Measurements from ENCODE around the gene LIPC. TPM values are rescaled to one million over a fixed set of nuclear protein-coding genes. Genes with fewer than 3 reads are reported as not detected.
A peak's percentile ranks its signal among the peaks of the same experiment; 100 is the strongest.

LIPC gene
- total and polyA plus RNA-seq, 9 of the 15 experiments (the other 6 are each of a cell fraction or from before 2014, with no cell fraction given), result 0.07 to 0.41 (median 0.11) TPM; not detected in 2

DNA sequence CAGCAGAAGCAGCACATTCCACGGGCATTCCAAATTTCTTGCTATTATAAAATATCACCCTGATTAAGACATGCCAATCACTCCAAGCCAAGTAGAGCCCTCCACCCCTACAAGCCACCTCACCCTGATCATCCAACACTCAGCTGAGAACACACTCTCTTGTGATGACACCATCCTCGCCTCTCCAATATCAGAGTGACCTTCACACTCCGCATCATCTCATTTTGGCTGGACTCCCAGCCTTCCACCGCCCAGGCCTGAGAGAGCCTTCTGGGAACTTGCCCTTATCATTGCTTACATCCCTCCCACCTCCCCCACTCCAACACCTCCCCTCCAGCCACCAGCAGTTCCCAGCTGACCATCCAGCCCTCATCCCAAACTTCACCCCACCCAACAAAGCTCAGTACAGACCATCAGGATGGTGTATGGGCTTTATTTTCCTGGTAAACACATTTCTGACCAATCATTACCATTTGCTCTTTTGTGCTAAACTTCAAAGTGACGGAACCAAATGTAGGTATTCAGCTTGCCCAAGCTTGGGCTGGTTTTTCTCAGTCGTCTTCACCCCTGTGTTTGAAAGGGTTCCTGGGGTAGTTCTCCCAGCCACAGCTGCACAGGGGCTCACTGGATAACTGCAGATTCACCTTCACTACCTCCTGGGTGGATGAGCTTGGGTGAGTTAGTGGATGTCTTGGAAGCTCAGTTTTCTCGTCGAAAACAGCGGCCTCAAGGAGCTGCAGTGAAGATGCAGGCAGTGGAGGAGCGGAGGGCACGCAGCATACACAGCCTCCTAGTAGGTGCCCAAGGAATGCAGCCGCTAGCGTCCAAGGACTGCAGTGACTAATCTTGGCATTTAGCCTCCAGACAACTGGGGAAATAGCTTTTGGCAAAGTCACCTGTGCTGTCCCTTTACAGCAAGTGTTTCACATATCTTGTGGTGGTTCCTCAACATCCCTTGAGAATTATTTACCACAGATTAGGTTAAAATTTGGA lies 115.1 kb downstream of the LIPC start (continued):
- TF ChIP-seq, protein P1, sequence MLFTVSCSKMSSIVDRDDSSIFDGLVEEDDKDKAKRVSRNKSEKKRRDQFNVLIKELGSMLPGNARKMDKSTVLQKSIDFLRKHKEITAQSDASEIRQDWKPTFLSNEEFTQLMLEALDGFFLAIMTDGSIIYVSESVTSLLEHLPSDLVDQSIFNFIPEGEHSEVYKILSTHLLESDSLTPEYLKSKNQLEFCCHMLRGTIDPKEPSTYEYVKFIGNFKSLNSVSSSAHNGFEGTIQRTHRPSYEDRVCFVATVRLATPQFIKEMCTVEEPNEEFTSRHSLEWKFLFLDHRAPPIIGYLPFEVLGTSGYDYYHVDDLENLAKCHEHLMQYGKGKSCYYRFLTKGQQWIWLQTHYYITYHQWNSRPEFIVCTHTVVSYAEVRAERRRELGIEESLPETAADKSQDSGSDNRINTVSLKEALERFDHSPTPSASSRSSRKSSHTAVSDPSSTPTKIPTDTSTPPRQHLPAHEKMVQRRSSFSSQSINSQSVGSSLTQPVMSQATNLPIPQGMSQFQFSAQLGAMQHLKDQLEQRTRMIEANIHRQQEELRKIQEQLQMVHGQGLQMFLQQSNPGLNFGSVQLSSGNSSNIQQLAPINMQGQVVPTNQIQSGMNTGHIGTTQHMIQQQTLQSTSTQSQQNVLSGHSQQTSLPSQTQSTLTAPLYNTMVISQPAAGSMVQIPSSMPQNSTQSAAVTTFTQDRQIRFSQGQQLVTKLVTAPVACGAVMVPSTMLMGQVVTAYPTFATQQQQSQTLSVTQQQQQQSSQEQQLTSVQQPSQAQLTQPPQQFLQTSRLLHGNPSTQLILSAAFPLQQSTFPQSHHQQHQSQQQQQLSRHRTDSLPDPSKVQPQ (CRISPR knock-in tag; IDR thresholded peaks at IDR 0.05; ENCODE audit: borderline replicate concordance), result no peak
- no peak for TF ChIP-seq SPI1 (IDR thresholded peaks at IDR 0.05; ENCODE audit: borderline replicate concordance, low read depth, low read length)
- TF ChIP-seq CBX5 (IDR thresholded peaks at IDR 0.05; ENCODE audit: borderline replicate concordance, low read depth), result no peak
- no peak for TF ChIP-seq XRCC3 (IDR thresholded peaks at IDR 0.05)
- peak; percentile 87 for TF ChIP-seq SMARCE1 (IDR thresholded peaks at IDR 0.05)
- no peak for TF ChIP-seq ZNF239 (CRISPR knock-in tag; IDR thresholded peaks at IDR 0.05)
- TF ChIP-seq, protein P2, sequence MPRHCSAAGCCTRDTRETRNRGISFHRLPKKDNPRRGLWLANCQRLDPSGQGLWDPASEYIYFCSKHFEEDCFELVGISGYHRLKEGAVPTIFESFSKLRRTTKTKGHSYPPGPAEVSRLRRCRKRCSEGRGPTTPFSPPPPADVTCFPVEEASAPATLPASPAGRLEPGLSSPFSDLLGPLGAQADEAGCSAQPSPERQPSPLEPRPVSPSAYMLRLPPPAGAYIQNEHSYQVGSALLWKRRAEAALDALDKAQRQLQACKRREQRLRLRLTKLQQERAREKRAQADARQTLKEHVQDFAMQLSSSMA (CRISPR knock-in tag; IDR thresholded peaks at IDR 0.05), result no peak
- TF ChIP-seq HNRNPL (IDR thresholded peaks at IDR 0.05; ENCODE audit: low read depth, low read length), result no peak
- no peak for TF ChIP-seq CBFB (CRISPR knock-in tag; IDR thresholded peaks at IDR 0.05)
- TF ChIP-seq ZNF431 (CRISPR knock-in tag; IDR thresholded peaks at IDR 0.05), result no peak
- peak; percentile 63 to 96; a peak in 2 of 4 replicates for TF ChIP-seq RCOR1 (IDR thresholded peaks at IDR 0.05; ENCODE audit: borderline replicate concordance in 1 of 2, low read depth in 2 of 2, low read length in 2 of 2)
- TF ChIP-seq RAD51 (IDR thresholded peaks at IDR 0.05; ENCODE audit: borderline replicate concordance, low read depth), result no peak
- TF ChIP-seq ZKSCAN3 (CRISPR knock-in tag; IDR thresholded peaks at IDR 0.05), result no peak
- TF ChIP-seq ZEB2 (IDR thresholded peaks at IDR 0.05), result peak; percentile 74
- TF ChIP-seq ZSCAN32 (CRISPR knock-in tag; IDR thresholded peaks at IDR 0.05), result no peak
- TF ChIP-seq MED1 (CRISPR knock-in tag; IDR thresholded peaks at IDR 0.05; ENCODE audit: borderline replicate concordance), result no peak
- TF ChIP-seq ZNF263 (CRISPR knock-in tag; IDR thresholded peaks at IDR 0.05; ENCODE audit: borderline replicate concordance), result no peak
- TF ChIP-seq BCOR (IDR thresholded peaks at IDR 0.05), result 0 out of 2 replicates have a peak, but pooled peaks have one; percentile 36
- TF ChIP-seq RBM22 (IDR thresholded peaks at IDR 0.05; ENCODE audit: low read depth, low read length, poor library complexity, severe bottlenecking), result no peak
- peak; percentile 80 for TF ChIP-seq EP300 (IDR thresholded peaks at IDR 0.05; ENCODE audit: low read length)
- TF ChIP-seq C11orf30 (IDR thresholded peaks at IDR 0.05; ENCODE audit: low read depth), result peak; percentile 29; the same call in 1 of the 2 replicates
- TF ChIP-seq MXI1 (IDR thresholded peaks at IDR 0.05; ENCODE audit: low read depth, low read length), result no peak
